ENCODE results near the gene AMN.

Gene AMN

DNA sequence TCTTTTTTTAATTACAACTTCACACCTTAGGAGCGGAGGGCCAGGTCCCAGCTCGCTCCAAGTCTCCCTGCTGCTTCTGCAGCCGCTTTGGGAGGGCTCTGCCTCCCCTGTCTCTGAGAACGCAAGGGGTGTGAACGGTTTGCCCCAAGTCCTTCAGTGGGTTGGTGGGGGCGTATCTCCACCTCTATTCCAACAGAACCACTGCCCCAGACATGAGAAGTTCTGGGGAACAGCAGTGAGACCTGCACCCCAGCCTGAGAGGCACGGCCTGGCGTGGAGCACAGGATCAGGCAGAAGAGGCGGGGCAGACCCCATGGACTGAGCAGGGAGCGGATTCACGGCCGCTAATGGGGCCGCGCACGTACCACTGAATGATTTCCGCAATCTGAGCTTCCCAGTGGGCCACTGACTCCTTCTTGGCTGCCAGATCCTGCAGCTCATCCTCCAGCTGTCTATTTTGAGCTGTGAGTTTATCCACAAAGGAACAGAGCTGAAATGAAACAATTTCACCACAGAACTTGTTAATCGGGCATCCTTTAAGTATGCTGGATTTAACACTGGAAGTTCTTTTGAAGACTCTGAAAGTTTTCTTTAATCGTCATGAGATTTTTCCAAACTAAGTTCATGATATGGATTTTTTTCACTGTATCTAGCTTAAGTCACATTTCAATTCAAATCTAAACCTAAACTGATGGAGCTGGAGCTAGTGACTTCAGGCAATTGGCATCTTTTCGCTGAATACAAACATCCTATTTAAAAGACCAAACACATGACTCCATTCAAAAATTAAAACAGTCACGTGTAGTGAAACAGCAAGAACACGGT is 44.4 kb downstream of the AMN start:
- no peak for DNase-seq (ENCODE audit: low read depth, low spot score)

DNA sequence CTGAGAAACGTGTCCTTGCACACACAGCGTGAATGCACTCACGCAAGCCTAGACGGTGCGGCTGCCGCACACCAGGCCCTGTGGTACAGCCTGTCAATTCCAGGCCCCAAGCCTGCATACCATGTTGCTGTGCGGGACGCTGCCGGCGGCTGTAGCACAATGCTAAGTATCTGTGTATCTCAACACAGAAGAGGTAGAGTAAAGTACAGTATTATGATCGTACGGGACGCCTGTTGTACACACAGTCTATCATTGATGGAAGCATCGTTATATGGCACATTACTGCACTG is 45.0 kb downstream of the AMN start:
- no peak for DNase-seq (ENCODE audit: low read depth, low spot score)

DNA sequence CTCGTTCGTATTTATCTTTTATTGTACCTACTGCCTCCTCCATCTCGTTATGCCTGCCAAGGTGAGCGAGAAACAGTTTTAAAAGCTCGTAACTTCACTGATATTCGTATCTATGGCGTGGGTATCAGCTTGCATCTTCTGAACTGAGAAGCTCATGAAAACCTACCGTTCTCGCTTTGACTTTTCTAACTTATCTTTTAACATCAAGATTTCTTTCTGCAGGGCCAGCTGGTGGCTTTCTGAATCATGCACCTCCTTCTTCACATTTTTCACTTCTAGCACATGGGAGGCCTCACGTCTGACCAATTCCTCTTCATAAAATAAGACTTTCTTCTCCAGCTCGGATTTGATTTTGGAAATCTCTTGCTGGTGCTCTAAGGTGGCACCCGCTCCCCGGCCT is 45.8 kb downstream of the AMN start:
- no peak for DNase-seq (ENCODE audit: low read depth, low spot score)

DNA sequence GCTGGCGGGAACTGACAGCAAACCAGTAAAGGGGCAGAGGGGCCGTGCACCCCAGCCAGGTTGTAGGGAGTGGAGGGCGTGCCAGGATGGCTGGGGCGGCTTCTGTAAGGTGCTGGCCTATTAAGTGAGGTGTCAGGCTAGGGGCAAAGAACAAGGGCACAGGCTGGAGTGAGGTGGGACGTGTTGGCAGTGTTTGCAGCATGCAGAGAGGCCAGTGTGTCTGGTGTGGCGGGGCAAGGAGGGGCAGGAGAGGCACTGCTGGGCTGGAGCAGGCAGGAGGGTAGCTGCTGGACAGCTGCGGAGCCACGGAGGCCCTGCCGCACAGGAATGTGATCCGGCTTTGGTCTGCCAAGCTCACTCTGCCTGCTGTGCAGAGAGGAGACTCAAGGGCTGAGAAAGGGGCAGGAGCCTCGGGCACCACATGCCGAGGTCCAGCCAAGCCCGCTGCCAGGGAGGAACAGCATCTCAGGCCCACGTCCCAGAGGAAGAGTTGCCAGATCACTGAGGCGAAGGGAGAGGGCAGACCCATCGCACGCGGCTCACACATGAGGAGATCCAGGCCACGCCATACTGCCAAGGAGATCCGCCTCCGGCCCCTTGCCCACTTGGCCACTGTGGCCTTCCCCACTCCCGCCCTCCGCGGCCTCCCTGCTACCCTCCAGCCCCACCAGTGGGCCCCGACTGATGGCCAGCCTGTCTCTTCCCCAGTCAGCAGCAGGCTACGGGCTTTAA is 46.8 kb downstream of the AMN start:
- DNase-seq (ENCODE audit: low read depth, low spot score): no peak

DNA sequence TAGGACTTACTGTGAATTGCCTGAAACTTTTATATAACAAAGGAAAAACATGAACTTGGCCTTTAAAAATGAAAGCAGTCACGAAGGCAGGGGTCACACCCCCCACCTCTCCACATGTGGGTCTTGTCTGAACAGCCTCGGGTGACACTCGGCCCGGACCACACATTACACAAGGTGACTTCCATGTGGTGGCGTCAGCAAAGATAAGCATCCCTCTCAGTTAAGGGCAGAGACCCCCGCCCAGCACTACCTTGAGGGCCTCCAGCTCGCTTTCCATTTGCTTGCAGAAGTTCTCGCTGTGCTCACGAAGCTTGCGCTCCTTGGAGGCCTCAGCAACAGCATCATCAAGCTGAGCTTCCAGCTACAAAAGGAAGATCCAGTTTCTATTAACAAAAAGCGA is 47.4 kb downstream of the AMN start:
- no peak for DNase-seq (ENCODE audit: low read depth, low spot score)

DNA sequence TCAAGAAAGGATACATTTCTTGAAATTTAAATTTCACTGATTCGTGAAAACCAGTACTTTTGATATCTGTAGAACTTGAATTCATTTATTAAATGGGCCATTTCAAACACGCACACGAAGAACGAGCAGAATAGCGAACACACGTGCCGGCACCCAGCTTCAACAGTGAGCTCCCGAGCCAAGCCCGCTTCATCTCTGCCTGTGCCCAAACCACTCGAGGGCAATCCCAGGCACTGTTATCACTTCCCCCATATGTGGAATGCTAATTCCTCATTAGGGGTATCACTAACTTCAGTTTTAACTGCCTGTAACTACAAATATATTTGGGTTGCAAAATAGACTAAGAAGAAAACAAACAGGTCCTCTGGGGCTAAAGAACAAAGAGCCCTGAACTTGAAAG is 48.0 kb downstream of the AMN start:
- DNase-seq (ENCODE audit: low read depth, low spot score): no peak

DNA sequence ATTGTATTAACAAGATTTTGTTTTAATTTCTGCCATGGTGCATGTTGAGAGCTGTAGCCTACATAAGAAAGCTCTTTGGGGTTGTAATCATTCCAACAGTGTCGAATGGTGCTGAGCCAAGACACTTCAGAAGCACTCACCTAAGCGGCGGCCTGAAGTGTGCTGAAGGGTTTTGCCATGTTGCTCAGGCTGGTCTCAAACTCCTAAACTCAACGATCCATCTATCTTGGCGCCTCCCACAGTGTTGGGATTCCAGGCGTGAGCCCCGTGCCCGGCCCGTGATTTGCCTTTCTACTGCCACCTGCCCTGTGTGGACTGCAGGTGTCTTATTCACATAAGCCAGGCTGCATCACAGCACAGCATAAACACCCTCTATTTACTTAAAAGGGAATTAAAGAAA is 48.9 kb downstream of the AMN start:
- no peak for DNase-seq (ENCODE audit: low read depth, low spot score)

DNA sequence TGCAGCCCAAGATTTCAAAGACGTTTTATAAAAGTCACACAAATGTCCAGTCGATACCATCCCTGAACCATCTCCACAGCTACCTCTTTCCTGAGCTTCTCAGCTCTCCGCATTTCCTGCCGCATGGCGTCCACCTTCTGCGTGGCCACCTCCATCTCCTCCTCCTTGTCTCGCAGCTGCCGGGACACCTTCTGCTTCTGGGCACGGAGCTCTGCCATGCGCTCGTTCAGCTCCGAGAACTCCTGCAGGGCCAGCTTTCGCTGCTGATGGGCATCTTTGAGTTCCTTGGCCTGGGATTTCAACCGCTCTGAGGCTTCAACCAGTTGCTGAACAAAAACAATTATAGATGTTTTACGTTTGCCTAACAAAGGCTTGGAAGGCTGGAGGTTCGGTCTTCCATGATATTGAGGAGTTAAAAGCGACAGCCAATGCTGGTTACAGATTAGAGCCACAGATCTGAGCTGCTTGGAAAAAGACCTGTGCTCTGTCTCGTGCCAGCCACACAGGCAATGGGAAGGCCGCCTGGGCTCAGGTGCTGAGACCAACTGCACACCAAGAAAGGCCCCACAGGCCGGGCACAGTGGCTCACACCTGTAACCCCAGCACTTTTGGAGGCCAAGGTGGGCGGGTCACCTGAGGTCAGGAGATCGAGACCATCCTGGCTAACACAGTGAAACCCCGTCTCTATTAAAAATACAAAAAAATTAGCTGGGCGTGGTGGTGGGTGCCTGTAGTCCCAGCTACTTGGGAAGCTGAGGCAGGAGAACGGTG is 49.6 kb downstream of the AMN start:
- no peak for DNase-seq (ENCODE audit: low read depth, low spot score)

DNA sequence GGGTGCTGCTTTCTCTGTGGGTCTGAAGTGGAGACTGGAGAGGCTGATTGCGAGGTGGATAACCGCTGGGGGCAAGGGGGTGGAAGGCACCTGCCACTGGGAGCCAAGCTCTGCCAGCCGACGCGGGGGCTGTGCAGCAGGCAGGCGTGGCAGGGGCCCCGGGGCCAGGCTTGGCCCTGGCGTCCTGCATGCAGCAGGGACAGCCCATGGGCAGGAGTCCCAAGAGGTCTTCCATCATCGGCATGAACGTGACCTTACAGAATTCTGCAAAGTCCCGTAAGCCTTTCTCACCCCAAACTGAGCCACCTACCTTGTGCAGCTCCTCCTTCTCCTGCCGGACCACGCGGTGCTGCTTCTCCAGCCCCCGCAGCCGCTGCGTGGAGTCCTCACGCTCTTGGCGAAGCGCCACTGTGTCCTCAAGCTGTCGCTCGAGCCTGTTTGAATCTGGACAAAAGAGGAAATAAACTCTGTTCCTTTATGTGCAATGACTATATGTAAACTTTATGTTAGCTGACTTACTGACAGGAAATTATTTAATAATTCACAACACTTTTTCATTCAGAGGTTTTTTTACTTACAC is 51.3 kb downstream of the AMN start:
- no peak for DNase-seq (ENCODE audit: low read depth, low spot score)

DNA sequence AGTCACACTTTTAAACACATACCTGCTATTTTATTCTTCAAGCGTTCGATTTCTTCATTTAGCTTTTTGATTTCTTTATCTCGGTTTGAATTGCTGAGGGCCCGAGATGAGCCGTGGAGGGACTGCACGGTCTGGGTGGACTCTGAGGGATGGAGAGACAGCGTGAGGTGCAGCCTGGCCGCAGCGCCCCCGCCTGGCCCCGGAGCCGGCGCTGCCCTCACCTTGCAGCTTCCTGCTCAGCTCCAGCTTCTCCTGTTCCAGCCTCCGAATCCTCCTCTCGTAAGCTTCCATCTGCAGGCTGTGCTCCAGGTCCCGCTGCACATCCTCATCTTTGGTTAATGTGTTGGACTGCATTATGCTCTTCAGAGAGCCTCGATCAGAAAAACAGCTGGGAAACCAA is 53.2 kb downstream of the AMN start:
- DNase-seq (ENCODE audit: low read depth, low spot score): no peak

DNA sequence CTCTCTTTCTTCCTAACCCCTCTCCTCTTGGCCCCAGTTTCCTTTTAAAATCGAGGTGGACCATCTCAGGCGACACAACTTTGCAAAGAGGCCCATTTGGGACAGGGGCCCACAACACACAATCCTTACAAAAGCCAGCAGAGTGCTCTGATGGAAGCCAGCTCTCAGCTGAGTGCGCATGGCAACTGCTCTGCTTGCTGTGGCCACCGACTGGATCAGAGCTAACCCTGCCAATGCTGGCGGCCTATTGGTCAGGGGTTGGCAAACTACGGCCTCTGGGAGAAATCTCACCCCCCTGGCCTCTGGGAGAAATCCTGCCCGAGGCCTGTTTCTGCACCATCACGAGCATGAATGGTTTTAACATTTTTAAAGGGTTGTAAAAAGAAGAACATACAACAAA is 55.0 kb downstream of the AMN start:
- DNase-seq (ENCODE audit: low read depth, low spot score): no peak

DNA sequence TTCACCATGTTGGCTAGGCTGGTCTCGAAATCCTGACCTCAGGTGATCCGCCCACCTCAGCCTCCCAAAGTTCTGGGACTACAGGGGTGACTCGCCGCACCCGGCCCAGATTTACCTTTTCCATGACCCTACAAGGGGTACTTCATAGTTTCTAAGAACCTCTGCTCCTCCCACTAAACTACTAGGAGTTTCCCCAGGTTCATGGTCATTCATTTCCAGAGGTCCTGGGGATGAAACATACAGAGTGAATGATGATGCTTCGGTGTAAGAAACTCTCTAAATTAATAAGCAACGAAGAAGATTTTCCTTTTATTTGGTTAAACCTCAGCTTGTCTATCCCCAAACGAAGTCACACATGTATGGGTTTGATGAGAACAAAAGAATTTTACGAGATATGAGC is 56.9 kb downstream of the AMN start:
- no peak for DNase-seq (ENCODE audit: low read depth, low spot score)

DNA sequence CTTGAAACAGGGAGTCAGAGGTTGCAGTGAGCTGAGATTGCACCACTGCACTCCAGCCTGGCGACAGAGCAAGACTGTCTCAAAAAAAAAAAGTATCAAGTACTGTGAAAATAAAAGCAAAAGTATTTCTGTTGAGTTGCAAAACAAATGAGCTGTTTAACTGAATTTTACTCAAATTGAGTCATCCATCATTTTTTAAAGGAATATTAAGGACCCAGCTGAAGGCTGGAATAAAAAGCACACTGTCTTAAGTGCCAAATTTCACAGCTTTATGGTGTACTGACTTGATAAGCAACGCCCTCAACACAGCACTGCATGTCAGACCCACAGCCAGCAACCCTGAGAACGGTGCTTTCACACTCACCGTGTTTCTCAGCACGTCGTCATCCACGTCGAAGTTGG is 57.9 kb downstream of the AMN start:
- DNase-seq (ENCODE audit: low read depth, low spot score): no peak

Data from smooth muscle cell of the brain vasculature (primary cell).